ENCODE measurements around the gene TSPOAP1.

The TSPOAP1 gene

GRCh38 chr17:58315281-58315711 lies 13.3 kb downstream of the TSPOAP1 start:
- Histone ChIP-seq H3K4me1 (ENCODE audit: control insufficient read depth, low read depth, low read length) (no peaks in the 10 kb centered on the region), H3K27ac (ENCODE audit: low read length) (no peak overlapping the region), H3K27me3 (ENCODE audit: control insufficient read depth, insufficient read depth, low read length) (no peaks in the 10 kb centered on the region), H3K36me3 (ENCODE audit: control insufficient read depth, low read depth, low read length) (no peaks in the 10 kb centered on the region), H3K9me3 (ENCODE audit: control insufficient read depth, low read depth, low read length) (no peaks in the 10 kb centered on the region), H3K4me3 (ENCODE audit: low read length) (no peak overlapping the region), H3K9ac (ENCODE audit: low read length) (no peak overlapping the region)

GRCh38 chr17:58314706-58315015 lies 13.9 kb downstream of the TSPOAP1 start:
- H3K9me3 ChIP-seq (ENCODE audit: control insufficient read depth, low read depth, low read length): no peaks in the 10 kb centered on the region
- H3K36me3 ChIP-seq (ENCODE audit: control insufficient read depth, low read depth, low read length): no peaks in the 10 kb centered on the region
- H3K27me3 ChIP-seq (ENCODE audit: control insufficient read depth, insufficient read depth, low read length): no peaks in the 10 kb centered on the region
- H3K27ac ChIP-seq (ENCODE audit: low read length): no peak overlapping the region
- H3K4me3 ChIP-seq (ENCODE audit: low read length): no peak overlapping the region
- no peak overlapping the region for H3K9ac ChIP-seq (ENCODE audit: low read length)
- no peaks in the 10 kb centered on the region for H3K4me1 ChIP-seq (ENCODE audit: control insufficient read depth, low read depth, low read length)

- Histone ChIP-seq H3K27me3 (ENCODE audit: control insufficient read depth, insufficient read depth, low read length) (no peaks in the 10 kb centered on the region), H3K4me1 (ENCODE audit: control insufficient read depth, low read depth, low read length) (no peaks in the 10 kb centered on the region), H3K9ac (ENCODE audit: low read length) (no peak overlapping the region), H3K27ac (ENCODE audit: low read length) (no peak overlapping the region), H3K9me3 (ENCODE audit: control insufficient read depth, low read depth, low read length) (no peaks in the 10 kb centered on the region), H3K4me3 (ENCODE audit: low read length) (no peak overlapping the region), H3K36me3 (ENCODE audit: control insufficient read depth, low read depth, low read length) (no peaks in the 10 kb centered on the region)
These were observed 14.5 kb downstream of the TSPOAP1 start for GRCh38 chr17:58313815-58314705.

GRCh38 chr17:58312829-58313228 lies 15.8 kb downstream of the TSPOAP1 start:
- H3K27ac ChIP-seq (ENCODE audit: low read length): no peak overlapping the region
- H3K4me3 ChIP-seq (ENCODE audit: low read length): no peak overlapping the region
- no peaks in the 10 kb centered on the region for H3K4me1 ChIP-seq (ENCODE audit: control insufficient read depth, low read depth, low read length)
- no peaks in the 10 kb centered on the region for H3K9me3 ChIP-seq (ENCODE audit: control insufficient read depth, low read depth, low read length)
- H3K27me3 ChIP-seq (ENCODE audit: control insufficient read depth, insufficient read depth, low read length): no peaks in the 10 kb centered on the region
- no peaks in the 10 kb centered on the region for H3K36me3 ChIP-seq (ENCODE audit: control insufficient read depth, low read depth, low read length)
- H3K9ac ChIP-seq (ENCODE audit: low read length): no peak overlapping the region

GRCh38 chr17:58312021-58312630 lies 16.5 kb downstream of the TSPOAP1 start:
- Histone ChIP-seq H3K27ac (ENCODE audit: low read length) (no peak overlapping the region), H3K4me3 (ENCODE audit: low read length) (no peak overlapping the region), H3K27me3 (ENCODE audit: control insufficient read depth, insufficient read depth, low read length) (no peaks in the 10 kb centered on the region), H3K4me1 (ENCODE audit: control insufficient read depth, low read depth, low read length) (no peaks in the 10 kb centered on the region), H3K36me3 (ENCODE audit: control insufficient read depth, low read depth, low read length) (no peaks in the 10 kb centered on the region), H3K9me3 (ENCODE audit: control insufficient read depth, low read depth, low read length) (no peaks in the 10 kb centered on the region), H3K9ac (ENCODE audit: low read length) (no peak overlapping the region)

- Histone ChIP-seq H3K9me3 (ENCODE audit: control insufficient read depth, low read depth, low read length) (no peaks in the 10 kb centered on the region), H3K27ac (ENCODE audit: low read length) (no peak overlapping the region), H3K36me3 (ENCODE audit: control insufficient read depth, low read depth, low read length) (no peaks in the 10 kb centered on the region), H3K4me3 (ENCODE audit: low read length) (no peak overlapping the region), H3K27me3 (ENCODE audit: control insufficient read depth, insufficient read depth, low read length) (no peaks in the 10 kb centered on the region), H3K9ac (ENCODE audit: low read length) (no peak overlapping the region), H3K4me1 (ENCODE audit: control insufficient read depth, low read depth, low read length) (no peaks in the 10 kb centered on the region)
These were observed 17.1 kb downstream of the TSPOAP1 start for GRCh38 chr17:58311429-58311894.

GRCh38 chr17:58310511-58311428 lies 17.8 kb downstream of the TSPOAP1 start:
- Histone ChIP-seq H3K4me1 (ENCODE audit: control insufficient read depth, low read depth, low read length) (no peaks in the 10 kb centered on the region), H3K9me3 (ENCODE audit: control insufficient read depth, low read depth, low read length) (no peaks in the 10 kb centered on the region), H3K4me3 (ENCODE audit: low read length) (no peak overlapping the region), H3K27me3 (ENCODE audit: control insufficient read depth, insufficient read depth, low read length) (no peaks in the 10 kb centered on the region), H3K36me3 (ENCODE audit: control insufficient read depth, low read depth, low read length) (no peaks in the 10 kb centered on the region), H3K9ac (ENCODE audit: low read length) (no peak overlapping the region), H3K27ac (ENCODE audit: low read length) (no peak overlapping the region)

GRCh38 chr17:58309918-58310259 lies 18.7 kb downstream of the TSPOAP1 start:
- H3K4me3 ChIP-seq (ENCODE audit: low read length): no peak overlapping the region
- no peaks in the 10 kb centered on the region for H3K4me1 ChIP-seq (ENCODE audit: control insufficient read depth, low read depth, low read length)
- H3K36me3 ChIP-seq (ENCODE audit: control insufficient read depth, low read depth, low read length): no peaks in the 10 kb centered on the region
- H3K27me3 ChIP-seq (ENCODE audit: control insufficient read depth, insufficient read depth, low read length): no peaks in the 10 kb centered on the region
- H3K27ac ChIP-seq (ENCODE audit: low read length): no peak overlapping the region
- H3K9me3 ChIP-seq (ENCODE audit: control insufficient read depth, low read depth, low read length): no peaks in the 10 kb centered on the region
- H3K9ac ChIP-seq (ENCODE audit: low read length): no peak overlapping the region

GRCh38 chr17:58308985-58309917 lies 19.3 kb downstream of the TSPOAP1 start:
- Histone ChIP-seq H3K9ac (ENCODE audit: low read length) (no peak overlapping the region), H3K27me3 (ENCODE audit: control insufficient read depth, insufficient read depth, low read length) (no peaks in the 10 kb centered on the region), H3K27ac (ENCODE audit: low read length) (no peak overlapping the region), H3K36me3 (ENCODE audit: control insufficient read depth, low read depth, low read length) (no peaks in the 10 kb centered on the region), H3K4me1 (ENCODE audit: control insufficient read depth, low read depth, low read length) (no peaks in the 10 kb centered on the region), H3K9me3 (ENCODE audit: control insufficient read depth, low read depth, low read length) (no peaks in the 10 kb centered on the region), H3K4me3 (ENCODE audit: low read length) (no peak overlapping the region)

GRCh38 chr17:58308173-58308984 lies 20.2 kb downstream of the TSPOAP1 start:
- no peaks in the 10 kb centered on the region for H3K36me3 ChIP-seq (ENCODE audit: control insufficient read depth, low read depth, low read length)
- H3K4me3 ChIP-seq (ENCODE audit: low read length): no peak overlapping the region
- no peaks in the 10 kb centered on the region for H3K4me1 ChIP-seq (ENCODE audit: control insufficient read depth, low read depth, low read length)
- H3K9ac ChIP-seq (ENCODE audit: low read length): no peak overlapping the region
- no peaks in the 10 kb centered on the region for H3K27me3 ChIP-seq (ENCODE audit: control insufficient read depth, insufficient read depth, low read length)
- no peak overlapping the region for H3K27ac ChIP-seq (ENCODE audit: low read length)
- no peaks in the 10 kb centered on the region for H3K9me3 ChIP-seq (ENCODE audit: control insufficient read depth, low read depth, low read length)

Data from iPS-18a (cell line).